ENCODE data around the gene NOC2L.
"Not testable (repeated sequence)": the region's sequence is repeated elsewhere in the genome, so short reads cannot be mapped to it uniquely, and the experiment has no call there.

Gene NOC2L

DNA sequence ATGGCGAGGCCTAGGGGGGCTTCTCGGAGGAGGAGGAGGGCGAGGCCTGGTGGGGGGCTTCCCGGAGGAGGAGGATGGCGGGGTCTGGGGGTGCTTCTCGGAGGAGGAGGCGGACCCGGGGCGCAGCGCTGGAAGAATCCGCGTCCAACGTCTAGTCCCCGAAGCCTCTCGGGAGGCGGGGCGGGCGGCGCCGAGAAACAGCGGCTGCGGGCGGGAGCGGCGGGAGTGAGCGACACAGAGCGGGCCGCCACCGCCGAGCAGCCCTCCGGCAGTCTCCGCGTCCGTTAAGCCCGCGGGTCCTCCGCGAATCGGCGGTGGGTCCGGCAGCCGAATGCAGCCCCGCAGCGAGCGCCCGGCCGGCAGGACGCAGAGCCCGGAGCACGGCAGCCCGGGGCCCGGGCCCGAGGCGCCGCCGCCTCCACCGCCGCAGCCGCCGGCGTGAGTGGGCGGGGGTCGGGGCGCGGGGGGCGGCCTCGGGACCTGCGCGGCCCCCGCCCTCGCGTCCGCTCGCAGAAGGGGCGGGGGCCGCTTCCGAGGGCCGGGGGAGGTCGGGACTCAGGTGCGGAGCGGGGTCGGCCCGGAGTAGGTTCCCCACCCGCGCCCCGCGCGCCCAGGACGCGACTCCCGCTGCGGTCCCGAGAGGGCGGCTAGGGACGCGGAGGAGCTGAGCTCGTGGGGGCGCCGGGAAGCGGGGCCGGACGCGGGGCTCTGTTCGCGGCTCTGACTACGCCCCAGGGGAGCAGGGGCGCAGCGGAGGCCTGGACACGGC, 1.5 kb upstream of the NOC2L start, which contains the start of gene KLHL17:
Gene KLHL17, plus strand, starts transcription at position 222 of the 769 bp plus-strand sequence. Its CDS starts 110 bp downstream, at position 332.
- FAIRE-seq = no peak

DNA sequence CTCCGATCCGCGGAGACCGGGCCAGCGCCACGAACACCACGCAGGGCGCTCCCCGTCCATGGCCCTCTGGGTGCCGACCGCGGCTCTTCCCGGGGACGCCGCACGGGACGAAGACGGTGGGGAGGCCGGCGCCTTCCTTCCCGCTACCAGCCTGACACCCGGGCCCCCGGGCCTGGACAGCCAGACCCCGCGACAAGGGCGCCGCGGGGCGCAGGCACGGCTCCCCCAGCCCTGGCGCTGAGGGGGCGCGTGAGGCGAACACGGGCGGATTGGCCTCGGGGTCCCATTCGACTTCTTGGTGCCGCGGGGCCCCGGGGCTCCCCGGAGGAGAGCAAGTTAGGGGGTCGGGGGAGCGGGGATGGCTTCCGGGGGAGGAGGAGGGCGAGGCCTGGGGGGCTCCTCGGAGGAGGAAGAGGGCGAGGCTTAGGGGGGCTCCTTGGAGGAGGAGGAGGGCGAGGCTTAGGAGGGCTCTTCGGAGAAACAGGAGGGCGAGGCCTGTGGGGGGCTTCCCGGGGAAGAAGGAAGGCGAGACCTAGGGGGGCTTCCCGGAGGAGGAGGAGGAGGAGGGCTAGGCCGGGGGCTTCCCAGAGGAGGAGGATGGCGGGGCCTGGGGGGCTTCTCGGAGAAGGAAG, 791 bp upstream of the NOC2L start:
- no peak for FAIRE-seq

DNA sequence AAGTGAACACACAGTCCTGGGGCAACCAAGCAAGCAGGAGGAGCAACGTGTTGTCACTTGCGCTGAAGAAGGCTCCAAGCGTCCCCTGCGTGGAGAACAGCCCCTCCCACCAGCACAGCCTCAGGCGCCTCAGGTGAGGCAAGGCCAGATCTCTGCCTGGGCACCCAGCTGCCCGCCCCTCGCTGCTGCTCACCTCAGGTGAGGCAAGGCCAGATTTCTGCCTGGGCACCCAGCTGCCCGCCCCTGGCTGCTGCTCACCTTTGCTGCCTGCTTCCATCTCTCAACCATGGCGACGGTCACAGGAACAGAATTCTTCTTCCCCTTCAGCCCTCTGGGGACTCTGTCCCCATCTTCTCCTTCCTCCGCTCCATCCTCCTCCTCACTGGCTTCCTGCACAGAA, 2.4 kb downstream of the NOC2L start:
- no peak for FAIRE-seq

GRCh38 chr1:955474-955873, 3.6 kb downstream of the NOC2L start:
- FAIRE-seq = no peak

- FAIRE-seq = no peak
These were observed 4.1 kb downstream of the NOC2L start for GRCh38 chr1:954927-955326.

- FAIRE-seq = no peak
These were observed 5.3 kb downstream of the NOC2L start for GRCh38 chr1:953524-954320.

GRCh38 chr1:952603-953002, 6.5 kb downstream of the NOC2L start:
- FAIRE-seq = no peak

GRCh38 chr1:952201-952600, 6.9 kb downstream of the NOC2L start:
- FAIRE-seq = no peak

- FAIRE-seq = no peak
These were observed 7.7 kb downstream of the NOC2L start for GRCh38 chr1:951364-951763.

- FAIRE-seq = no peak
These were observed 8.2 kb downstream of the NOC2L start for GRCh38 chr1:950881-951280.

DNA sequence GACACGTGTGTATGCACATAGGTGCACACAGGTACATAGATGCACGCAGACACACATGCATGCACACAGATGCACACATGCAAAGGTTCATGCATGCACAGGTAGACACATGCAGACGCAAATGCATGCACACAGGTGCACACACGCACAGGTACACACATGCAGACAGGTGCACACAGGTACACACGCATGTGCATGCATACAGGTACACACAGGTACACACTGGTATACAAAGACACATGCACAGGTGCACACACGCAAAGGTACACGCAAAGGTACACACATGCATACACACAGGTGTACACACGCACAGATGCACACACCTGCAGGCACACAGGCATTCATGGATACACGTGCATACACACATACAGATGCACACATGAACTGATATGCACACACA, 8.8 kb downstream of the NOC2L start:
- no peak for FAIRE-seq

GRCh38 chr1:947958-948357, 11.1 kb downstream of the NOC2L start:
- FAIRE-seq = no peak

- not testable (repeated sequence) for FAIRE-seq
These were observed 12.2 kb downstream of the NOC2L start for GRCh38 chr1:946811-947210.

GRCh38 chr1:945688-946556, 13.1 kb downstream of the NOC2L start:
- no peak for FAIRE-seq

- FAIRE-seq = no peak
These were observed 14.4 kb downstream of the NOC2L start for GRCh38 chr1:944341-945325.

- FAIRE-seq = no peak
These were observed 15.3 kb downstream of the NOC2L start for GRCh38 chr1:943545-944340.

DNA sequence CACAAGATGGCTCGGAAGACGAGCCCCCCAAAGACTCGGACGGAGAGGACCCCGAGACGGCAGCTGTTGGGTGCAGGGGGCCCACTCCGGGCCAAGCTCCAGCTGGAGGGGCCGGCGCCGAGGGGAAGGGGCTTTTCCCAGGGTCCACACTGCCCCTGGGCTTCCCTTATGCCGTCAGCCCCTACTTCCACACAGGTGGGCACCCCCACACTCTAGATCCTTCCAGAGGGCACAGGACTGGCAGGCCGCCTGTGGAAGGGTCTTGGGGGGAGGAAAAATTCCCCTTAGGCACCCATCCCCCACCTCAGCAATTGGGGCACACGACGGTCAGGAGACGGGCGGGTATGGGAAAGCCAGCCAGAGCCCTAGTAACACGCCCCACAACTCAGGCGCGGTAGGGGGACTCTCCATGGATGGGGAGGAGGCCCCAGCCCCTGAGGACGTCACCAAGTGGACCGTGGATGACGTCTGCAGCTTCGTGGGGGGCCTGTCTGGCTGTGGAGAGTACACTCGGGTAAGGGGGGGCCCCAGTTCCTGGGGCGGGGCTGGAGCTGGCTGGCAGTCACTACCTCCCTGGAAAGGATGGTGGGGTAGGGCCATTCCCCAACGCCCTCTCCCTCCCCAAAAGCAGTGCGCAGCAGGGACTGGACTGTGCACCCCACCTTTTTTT, 16.1 kb downstream of the NOC2L start:
- no peak for FAIRE-seq

- no peak for FAIRE-seq
These were observed 16.6 kb downstream of the NOC2L start for GRCh38 chr1:942411-942821.

DNA sequence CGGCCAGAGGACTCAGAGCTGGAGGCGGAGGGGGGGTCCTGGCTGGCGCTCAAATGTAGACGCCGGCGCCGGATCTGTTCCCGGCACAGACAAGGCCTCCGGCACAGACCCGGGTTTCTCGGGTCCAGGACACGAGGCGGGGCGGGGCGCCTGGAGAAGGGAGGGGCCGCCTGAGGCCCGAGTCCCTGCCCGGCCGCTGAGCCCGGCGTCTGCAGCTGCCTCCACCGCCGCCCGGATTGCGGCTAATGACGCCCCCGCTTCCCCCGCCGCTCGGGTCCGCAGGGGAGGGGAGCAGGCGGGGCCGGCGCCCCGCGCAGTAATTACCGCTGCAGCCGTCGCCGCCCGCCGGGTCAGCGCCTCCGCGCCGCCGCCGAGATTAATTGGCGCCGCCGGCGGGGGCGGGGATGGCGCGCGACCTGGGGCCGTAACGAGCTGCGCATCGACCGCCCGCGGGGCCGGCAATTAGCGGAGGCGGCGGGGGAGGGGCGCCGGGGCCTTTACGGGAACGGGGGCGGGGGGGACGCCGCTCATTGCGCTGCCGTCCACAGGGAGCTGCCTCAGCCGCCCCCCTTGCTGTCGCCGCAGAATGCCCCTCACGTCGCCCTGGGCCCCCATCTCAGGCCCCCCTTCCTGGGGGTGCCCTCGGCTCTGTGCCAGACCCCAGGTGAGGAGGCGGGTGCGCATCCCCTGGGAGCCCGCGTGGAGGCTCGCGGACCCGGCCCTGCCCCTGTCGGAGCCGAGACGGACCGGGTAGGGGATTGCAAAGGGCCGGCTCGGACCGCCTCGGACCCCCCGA, 17.3 kb downstream of the NOC2L start:
- FAIRE-seq = no peak

All from A204.1 (cell line).